Breast epithelium (tissue), 4 donors: ENCODE measurements around the gene DNAJB8. TPM values are rescaled to one million over a fixed set of nuclear protein-coding genes. Genes with fewer than 3 reads are reported as not detected.

Experiments used
- DNase-seq, 2 donors: peaks; one replicate each; pipeline ENCODE4 v3.0.0-alpha.2; 2019; ENCODE audit warnings: low spot score in 2 of 2
- H3K27ac ChIP-seq, 2 donors: fragments of 200-600 bp; sonication (generic) in 1 of 2; one replicate each; pipeline ENCODE4 v1.5.1; 2016 to 2019; ENCODE audit warnings: mild to moderate bottlenecking in 1 of 2
- H3K27me3 ChIP-seq, 2 donors: fragments of 200-600 bp; sonication (generic) in 1 of 2; one replicate each; pipeline versions ENCODE4 v1.5.1 to v1.6.0; 2017 to 2019; ENCODE audit warnings: control low read depth in 1 of 2, mild to moderate bottlenecking in 1 of 2
- H3K36me3 ChIP-seq: fragments of 200-600 bp; one replicate; pipeline ENCODE4 v1.5.1; 2019
- H3K4me1 ChIP-seq, 2 donors: fragments of 200-600 bp; sonication (generic); one replicate each; pipeline ENCODE4 v1.5.1; 2016 to 2019; ENCODE audit warnings: control low read depth in 1 of 2
- H3K4me3 ChIP-seq, 3 donors: fragments of 200-600 bp; sonication (generic); 1 replicate in 2 of 3; 2 replicates in 1 of 3; pipeline ENCODE4 v1.5.1; 2016 to 2019; ENCODE audit warnings: mild to moderate bottlenecking in 3 of 3, moderate library complexity in 2 of 3
- H3K9me3 ChIP-seq, 2 donors: fragments of 200-600 bp; sonication (generic) in 1 of 2; one replicate each; pipeline ENCODE4 v1.5.1; 2016 to 2019; ENCODE audit warnings: control low read depth in 1 of 2
- POLR2A ChIP-seq: fragments of 450-650 bp; IDR thresholded peaks from one replicate; pipeline ENCODE4 v1.6.1; 2016; ENCODE audit warnings: antibody characterized with exemption, mild to moderate bottlenecking, moderate library complexity
- POLR2AphosphoS5 ChIP-seq, 3 donors: sonication (generic); formaldehyde crosslinking; IDR thresholded peaks; one replicate each; pipeline ENCODE4 v1.6.1; 2017; ENCODE audit warnings: antibody characterized with exemption in 3 of 3
- intact Hi-C: fragments of 100-400 bp; cut with DNase I; formaldehyde crosslinking; loops from one replicate; pipeline ENCODE4 v1.15.1; 2023; ENCODE audit warnings: low total_unique reads
- total RNA-seq, 3 donors: library from RNA; depleted of rRNA; stranded (reverse); fragments of >200 nt; gene quantifications; one replicate each; pipeline ENCODE4 v1.1.0, GENCODE V29; 2016
- TF ChIP-seq, protein P1 (sequence below), 3 donors: fragments of 450-650 bp; IDR thresholded peaks; one replicate each; pipeline ENCODE4 v1.5.1; 2016 to 2017; ENCODE audit warnings: antibody characterized with exemption in 3 of 3, mild to moderate bottlenecking in 3 of 3, moderate library complexity in 3 of 3

DNAJB8 gene
- total RNA-seq, 3 donors from 2014 or later, result not detected

DNA sequence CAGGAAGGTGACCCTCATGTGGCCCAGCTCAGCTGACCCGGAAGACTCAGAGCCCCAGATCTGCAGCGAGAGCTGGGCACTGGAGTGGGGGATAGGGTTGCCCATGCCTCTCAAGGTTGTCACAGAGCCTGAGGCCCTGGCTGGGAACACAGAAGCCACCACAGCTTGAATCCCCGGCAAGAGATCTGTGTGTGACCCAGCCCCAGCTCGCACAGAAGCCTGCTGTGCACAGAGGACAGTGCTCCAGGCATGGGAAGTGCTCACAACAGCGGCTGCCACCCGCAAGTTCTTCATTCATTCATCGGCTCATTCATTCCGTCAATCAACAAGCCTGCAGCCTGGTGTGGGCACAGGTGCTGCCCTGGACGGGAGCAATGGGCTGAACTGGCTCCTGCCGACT, 36.4 kb downstream of the DNAJB8 start:
- intact Hi-C loops, result no loop called here
- no peak for DNase-seq
- TF ChIP-seq POLR2A (no peak), POLR2AphosphoS5 (IDR thresholded peaks at IDR 0.05) (no peak)
- TF ChIP-seq, protein P1, sequence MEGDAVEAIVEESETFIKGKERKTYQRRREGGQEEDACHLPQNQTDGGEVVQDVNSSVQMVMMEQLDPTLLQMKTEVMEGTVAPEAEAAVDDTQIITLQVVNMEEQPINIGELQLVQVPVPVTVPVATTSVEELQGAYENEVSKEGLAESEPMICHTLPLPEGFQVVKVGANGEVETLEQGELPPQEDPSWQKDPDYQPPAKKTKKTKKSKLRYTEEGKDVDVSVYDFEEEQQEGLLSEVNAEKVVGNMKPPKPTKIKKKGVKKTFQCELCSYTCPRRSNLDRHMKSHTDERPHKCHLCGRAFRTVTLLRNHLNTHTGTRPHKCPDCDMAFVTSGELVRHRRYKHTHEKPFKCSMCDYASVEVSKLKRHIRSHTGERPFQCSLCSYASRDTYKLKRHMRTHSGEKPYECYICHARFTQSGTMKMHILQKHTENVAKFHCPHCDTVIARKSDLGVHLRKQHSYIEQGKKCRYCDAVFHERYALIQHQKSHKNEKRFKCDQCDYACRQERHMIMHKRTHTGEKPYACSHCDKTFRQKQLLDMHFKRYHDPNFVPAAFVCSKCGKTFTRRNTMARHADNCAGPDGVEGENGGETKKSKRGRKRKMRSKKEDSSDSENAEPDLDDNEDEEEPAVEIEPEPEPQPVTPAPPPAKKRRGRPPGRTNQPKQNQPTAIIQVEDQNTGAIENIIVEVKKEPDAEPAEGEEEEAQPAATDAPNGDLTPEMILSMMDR (IDR thresholded peaks at IDR 0.05), result no peak
- Histone ChIP-seq H3K4me3 (no peak overlapping the region), H3K27ac (no peak overlapping the region), H3K27me3 (no peaks in the 10 kb centered on the region), H3K4me1 (no peaks in the 10 kb centered on the region), H3K9me3 (no peaks in the 10 kb centered on the region), H3K36me3 (no peaks in the 10 kb centered on the region)

DNA sequence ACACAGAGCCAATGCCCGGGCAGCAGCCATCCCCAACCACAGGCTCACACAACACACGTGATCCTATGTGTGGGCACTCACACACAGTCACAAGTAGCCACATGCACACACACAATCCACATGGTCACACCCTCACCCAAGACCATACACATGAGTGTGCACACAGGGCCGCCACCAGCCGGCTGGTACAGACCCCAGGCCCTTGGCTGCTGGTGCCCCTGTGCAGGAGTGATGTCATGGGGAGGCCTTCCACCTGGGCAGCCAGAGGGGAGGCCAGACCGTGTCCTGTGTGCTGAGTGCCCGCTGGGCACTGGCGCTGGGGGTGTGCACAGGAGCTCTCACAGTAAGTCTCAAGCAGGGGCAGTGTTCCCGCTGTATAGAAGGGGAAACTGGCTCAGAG, 36.9 kb downstream of the DNAJB8 start:
- no peaks in the 10 kb centered on the region for H3K36me3 ChIP-seq
- H3K4me3 ChIP-seq, result no peak overlapping the region
- no peak for DNase-seq
- H3K9me3 ChIP-seq, result no peaks in the 10 kb centered on the region
- H3K4me1 ChIP-seq, result no peaks in the 10 kb centered on the region
- no peaks in the 10 kb centered on the region for H3K27me3 ChIP-seq
- no peak overlapping the region for H3K27ac ChIP-seq
- intact Hi-C loops, result loop anchor here (10.0 kb wide), 1 partner anchor 65 kb away; the partner anchor contains the start of gene GATA2
- TF ChIP-seq POLR2AphosphoS5 (IDR thresholded peaks at IDR 0.05) (no peak), POLR2A (no peak)
- TF ChIP-seq, protein P1 (IDR thresholded peaks at IDR 0.05), result no peak

DNA sequence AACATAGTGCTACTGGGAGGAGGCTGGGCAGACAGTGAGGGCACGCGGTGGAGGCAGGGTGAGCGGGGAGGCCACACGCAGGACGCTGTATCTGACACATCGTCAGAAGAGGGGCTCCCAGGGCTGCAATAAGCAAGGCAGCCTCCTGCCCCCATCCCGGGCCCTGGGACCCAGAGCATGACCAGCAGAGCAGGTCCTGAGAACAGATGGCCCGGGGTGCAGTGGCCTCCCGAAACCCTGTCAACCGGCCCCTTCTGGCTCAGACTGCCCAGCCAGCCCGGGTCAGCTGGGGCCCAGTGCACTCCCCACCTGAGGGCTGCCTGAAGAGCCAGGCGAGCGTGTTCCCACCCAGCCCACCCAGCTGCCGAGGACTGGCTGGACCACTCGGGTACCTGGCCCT, 37.4 kb downstream of the DNAJB8 start:
- no peaks in the 10 kb centered on the region for H3K9me3 ChIP-seq
- intact Hi-C loops, result loop anchor here (10.0 kb wide), 1 partner anchor 66 kb away; the partner anchor contains the start of gene GATA2
- no peak overlapping the region for H3K4me3 ChIP-seq
- H3K27me3 ChIP-seq, result no peaks in the 10 kb centered on the region
- no peak overlapping the region for H3K27ac ChIP-seq
- no peak for DNase-seq
- H3K4me1 ChIP-seq, result no peaks in the 10 kb centered on the region
- TF ChIP-seq POLR2AphosphoS5 (IDR thresholded peaks at IDR 0.05), result no peak
- TF ChIP-seq POLR2A, result no peak
- TF ChIP-seq, protein P1 (IDR thresholded peaks at IDR 0.05), result no peak
- H3K36me3 ChIP-seq, result no peaks in the 10 kb centered on the region

DNA sequence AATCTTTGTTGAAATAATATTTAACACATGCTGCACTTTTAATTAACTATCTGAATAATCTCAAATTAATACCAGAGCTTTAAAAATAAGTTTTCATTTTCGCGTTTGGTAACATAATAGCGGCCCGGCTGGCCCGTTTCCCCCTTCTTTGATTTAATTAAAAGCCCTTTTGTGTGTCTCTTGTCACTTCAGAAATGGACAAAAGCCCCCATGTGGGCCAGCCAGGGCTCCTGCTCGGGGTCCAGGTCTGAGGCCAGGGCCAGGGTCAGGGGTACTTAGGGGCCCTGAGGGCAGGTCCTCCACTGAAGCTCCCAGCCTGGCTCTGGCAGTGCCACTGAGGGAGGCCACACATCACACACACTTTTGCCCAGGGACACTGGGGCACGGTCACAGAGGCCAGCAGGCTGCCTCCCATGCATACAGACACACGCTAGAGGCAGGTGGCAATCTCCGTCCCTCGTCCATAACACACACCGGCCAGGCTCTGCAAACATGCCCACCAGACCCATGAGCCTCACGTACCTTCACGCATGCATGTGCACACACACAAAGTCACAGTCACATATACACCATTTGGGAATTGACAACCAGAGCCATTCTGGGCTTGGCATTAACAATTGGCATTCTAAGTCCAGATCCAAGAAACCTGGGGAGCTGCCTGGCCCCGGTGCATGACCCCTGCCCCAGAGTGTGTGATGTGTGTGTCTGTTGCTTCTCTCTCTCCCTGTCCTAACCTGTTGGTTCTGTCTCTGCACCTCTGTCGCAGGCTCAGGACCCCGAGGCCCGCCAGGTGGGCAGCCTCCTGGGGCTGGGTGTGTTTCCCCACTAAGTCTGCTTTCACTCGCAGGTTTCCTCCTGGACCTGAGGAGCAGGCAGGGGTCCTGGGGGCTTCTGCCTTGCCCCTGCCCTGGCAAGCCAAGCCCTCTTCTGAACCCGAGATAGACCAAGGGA, 38.5 kb downstream of the DNAJB8 start:
- no peaks in the 10 kb centered on the region for H3K36me3 ChIP-seq
- no peaks in the 10 kb centered on the region for H3K9me3 ChIP-seq
- no peak overlapping the region for H3K27ac ChIP-seq
- no peak for DNase-seq
- no peaks in the 10 kb centered on the region for H3K4me1 ChIP-seq
- no peaks in the 10 kb centered on the region for H3K27me3 ChIP-seq
- intact Hi-C loops, result loop anchor here (10.0 kb wide), 1 partner anchor 67 kb away; the partner anchor contains the start of gene GATA2
- H3K4me3 ChIP-seq, result no peak overlapping the region
- TF ChIP-seq POLR2A, result no peak

DNA sequence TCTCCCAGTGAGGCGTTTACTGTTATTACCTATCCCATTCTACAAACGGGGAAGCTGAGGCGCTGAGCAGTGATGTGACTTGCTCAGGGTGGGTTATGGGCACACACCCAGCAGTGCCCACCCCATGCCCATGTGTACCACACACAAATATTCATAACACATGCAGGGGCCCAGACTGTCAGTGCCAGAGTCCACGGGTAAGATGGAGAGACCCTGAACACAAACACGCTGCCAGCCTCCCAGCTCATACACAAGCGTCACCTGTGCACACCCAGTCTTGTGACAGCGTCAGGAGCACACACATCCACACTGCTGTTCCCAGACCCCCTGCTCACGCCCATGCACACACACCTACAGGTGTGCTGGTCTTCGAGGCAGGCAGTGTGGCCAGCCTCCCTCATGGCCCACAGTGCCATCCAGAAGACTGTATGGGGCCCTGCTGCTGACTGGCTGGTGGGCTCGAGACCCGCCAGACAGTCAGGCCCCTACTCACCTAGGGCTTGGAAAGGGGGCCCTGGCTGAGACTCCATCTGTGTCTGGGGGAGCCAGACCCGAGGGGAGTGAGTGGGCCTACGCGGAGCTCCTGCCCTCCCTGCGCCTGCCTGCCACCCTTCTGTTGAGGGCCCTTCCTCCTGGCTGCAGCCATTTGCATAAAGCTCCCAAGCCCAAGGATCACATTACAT, 39.4 kb downstream of the DNAJB8 start:
- TF ChIP-seq, protein P1 (IDR thresholded peaks at IDR 0.05), result no peak
- TF ChIP-seq POLR2A, result no peak
- TF ChIP-seq POLR2AphosphoS5 (IDR thresholded peaks at IDR 0.05), result no peak
- no peak overlapping the region for H3K4me3 ChIP-seq

More for the DNA sequence above, 39.4 kb downstream of the DNAJB8 start:
- no peaks in the 10 kb centered on the region for H3K9me3 ChIP-seq
- no peaks in the 10 kb centered on the region for H3K36me3 ChIP-seq
- DNase-seq, result no peak
- H3K4me1 ChIP-seq, result no peaks in the 10 kb centered on the region
- H3K27me3 ChIP-seq, result no peaks in the 10 kb centered on the region
- no peak overlapping the region for H3K27ac ChIP-seq
- intact Hi-C loops, result loop anchor here (10.0 kb wide), 1 partner anchor 67 kb away; the partner anchor contains the start of gene GATA2
